ENCODE results near the gene CCDC93. TPM values are rescaled to one million over a fixed set of nuclear protein-coding genes. Genes with fewer than 3 reads are reported as not detected.
"Not testable (repeated sequence)": the region's sequence is repeated elsewhere in the genome, so short reads cannot be mapped to it uniquely, and the experiment has no call there.

CCDC93 gene
- total RNA-seq, 2 donors from 2014 or later = 11.0 to 21.7 TPM

DNA sequence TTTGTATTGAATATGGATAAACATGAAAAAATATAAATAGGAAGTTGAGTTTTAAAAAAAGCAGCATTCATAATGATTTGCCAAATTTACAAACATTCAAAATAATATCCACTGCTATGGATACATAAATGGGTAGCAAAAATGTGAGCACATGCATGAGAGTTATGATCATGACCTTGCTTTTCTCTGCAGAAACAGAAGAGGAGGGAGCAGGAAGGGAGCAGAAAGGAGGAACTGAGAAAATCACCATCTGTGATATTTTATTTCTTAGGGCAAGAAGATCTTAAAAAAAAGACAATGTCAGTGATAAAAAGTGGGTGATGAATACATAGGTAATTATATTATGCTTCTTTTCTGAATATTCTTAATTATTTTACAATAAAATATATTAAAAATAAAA lies 17.7 kb upstream of the CCDC93 start:
- no peaks in the 10 kb centered on the region for H3K4me1 ChIP-seq (ENCODE audit: control insufficient read depth in 1 of 2, low read depth in 2 of 2)
- H3K9me3 ChIP-seq = peaks cover 10% of the 10 kb centered on the region
- H3K4me3 ChIP-seq = no peak overlapping the region
- H3K27ac ChIP-seq = no peak overlapping the region
- TF ChIP-seq, protein P1, sequence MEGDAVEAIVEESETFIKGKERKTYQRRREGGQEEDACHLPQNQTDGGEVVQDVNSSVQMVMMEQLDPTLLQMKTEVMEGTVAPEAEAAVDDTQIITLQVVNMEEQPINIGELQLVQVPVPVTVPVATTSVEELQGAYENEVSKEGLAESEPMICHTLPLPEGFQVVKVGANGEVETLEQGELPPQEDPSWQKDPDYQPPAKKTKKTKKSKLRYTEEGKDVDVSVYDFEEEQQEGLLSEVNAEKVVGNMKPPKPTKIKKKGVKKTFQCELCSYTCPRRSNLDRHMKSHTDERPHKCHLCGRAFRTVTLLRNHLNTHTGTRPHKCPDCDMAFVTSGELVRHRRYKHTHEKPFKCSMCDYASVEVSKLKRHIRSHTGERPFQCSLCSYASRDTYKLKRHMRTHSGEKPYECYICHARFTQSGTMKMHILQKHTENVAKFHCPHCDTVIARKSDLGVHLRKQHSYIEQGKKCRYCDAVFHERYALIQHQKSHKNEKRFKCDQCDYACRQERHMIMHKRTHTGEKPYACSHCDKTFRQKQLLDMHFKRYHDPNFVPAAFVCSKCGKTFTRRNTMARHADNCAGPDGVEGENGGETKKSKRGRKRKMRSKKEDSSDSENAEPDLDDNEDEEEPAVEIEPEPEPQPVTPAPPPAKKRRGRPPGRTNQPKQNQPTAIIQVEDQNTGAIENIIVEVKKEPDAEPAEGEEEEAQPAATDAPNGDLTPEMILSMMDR (IDR thresholded peaks at IDR 0.05) = no peak
- H3K27me3 ChIP-seq (replicated peaks; ENCODE audit: insufficient read depth) = no peaks in the 10 kb centered on the region
- DNase-seq (ENCODE audit: low spot score) = no peak
- no peak for ATAC-seq (ENCODE audit: insufficient number of reproducible peaks, low FRiP score, low read depth)
- H3K36me3 ChIP-seq = no peaks in the 10 kb centered on the region

DNA sequence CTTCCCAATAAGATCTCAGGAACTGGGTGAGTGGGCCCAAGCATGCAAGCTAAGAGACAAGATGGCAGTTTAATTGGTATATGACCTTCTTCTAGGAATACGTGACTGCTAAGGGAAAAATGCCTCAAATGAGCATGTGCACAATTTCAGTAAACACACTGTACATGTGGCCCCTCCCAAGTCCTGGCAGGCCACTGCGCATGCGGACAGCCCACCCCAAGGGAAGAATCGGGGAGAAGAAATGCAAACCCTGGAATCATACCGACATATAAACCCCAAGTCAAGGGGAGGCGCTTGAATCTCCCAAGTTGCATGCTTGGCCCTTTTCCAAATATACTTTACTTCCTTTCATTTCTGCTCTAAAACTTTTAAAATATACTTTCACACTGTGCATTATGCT lies 15.2 kb upstream of the CCDC93 start:
- H3K9me3 ChIP-seq = no peaks in the 10 kb centered on the region
- ATAC-seq (ENCODE audit: insufficient number of reproducible peaks, low FRiP score, low read depth) (no peak), DNase-seq (ENCODE audit: low spot score) (no peak)
- TF ChIP-seq, protein P1 (IDR thresholded peaks at IDR 0.05) = no peak
- H3K4me1 ChIP-seq (ENCODE audit: control insufficient read depth in 1 of 2, low read depth in 2 of 2) = no peaks in the 10 kb centered on the region
- no peaks in the 10 kb centered on the region for H3K36me3 ChIP-seq
- no peak overlapping the region for H3K4me3 ChIP-seq
- no peaks in the 10 kb centered on the region for H3K27me3 ChIP-seq (replicated peaks; ENCODE audit: insufficient read depth)
- no peak overlapping the region for H3K27ac ChIP-seq

- Histone ChIP-seq H3K4me3 (no peak overlapping the region), H3K4me1 (ENCODE audit: control insufficient read depth in 1 of 2, low read depth in 2 of 2) (no peaks in the 10 kb centered on the region), H3K36me3 (no peaks in the 10 kb centered on the region), H3K9me3 (no peaks in the 10 kb centered on the region), H3K27me3 (replicated peaks; ENCODE audit: insufficient read depth) (no peaks in the 10 kb centered on the region), H3K27ac (no peak overlapping the region)
- ATAC-seq (ENCODE audit: insufficient number of reproducible peaks, low FRiP score, low read depth) = no peak
- no peak for DNase-seq (ENCODE audit: low spot score)
- TF ChIP-seq, protein P1 (IDR thresholded peaks at IDR 0.05) = no peak
Measured at GRCh38 chr2:118021356-118021755, 7.5 kb upstream of the CCDC93 start.

GRCh38 chr2:118019821-118020220 lies 6.0 kb upstream of the CCDC93 start:
- Histone ChIP-seq H3K27me3 (replicated peaks; ENCODE audit: insufficient read depth) (no peaks in the 10 kb centered on the region), H3K27ac (no peak overlapping the region), H3K36me3 (no peaks in the 10 kb centered on the region), H3K4me3 (no peak overlapping the region), H3K9me3 (no peaks in the 10 kb centered on the region), H3K4me1 (ENCODE audit: control insufficient read depth in 1 of 2, low read depth in 2 of 2) (no peaks in the 10 kb centered on the region)
- ATAC-seq (ENCODE audit: insufficient number of reproducible peaks, low FRiP score, low read depth) = no peak
- no peak for DNase-seq (ENCODE audit: low spot score)
- TF ChIP-seq, protein P1 (IDR thresholded peaks at IDR 0.05) = no peak

GRCh38 chr2:118016911-118017310 lies 3.0 kb upstream of the CCDC93 start:
- DNase-seq (ENCODE audit: low spot score) (no peak), ATAC-seq (ENCODE audit: insufficient number of reproducible peaks, low FRiP score, low read depth) (no peak)
- no peaks in the 10 kb centered on the region for H3K36me3 ChIP-seq
- no peak overlapping the region for H3K27ac ChIP-seq
- TF ChIP-seq, protein P1 (IDR thresholded peaks at IDR 0.05) = no peak
- no peak overlapping the region for H3K4me3 ChIP-seq
- no peaks in the 10 kb centered on the region for H3K9me3 ChIP-seq
- H3K4me1 ChIP-seq (ENCODE audit: control insufficient read depth in 1 of 2, low read depth in 2 of 2) = peaks cover 5 to 11% of the 10 kb centered on the region in 2 donors
- no peaks in the 10 kb centered on the region for H3K27me3 ChIP-seq (replicated peaks; ENCODE audit: insufficient read depth)

- H3K27me3 ChIP-seq (replicated peaks; ENCODE audit: insufficient read depth); H3K27ac ChIP-seq; ATAC-seq (ENCODE audit: insufficient number of reproducible peaks, low FRiP score, low read depth); H3K9me3 ChIP-seq; DNase-seq (ENCODE audit: low spot score); H3K4me3 ChIP-seq; H3K36me3 ChIP-seq: not testable (repeated sequence)
- peaks cover 5 to 18% of the 10 kb centered on the region in 2 donors for H3K4me1 ChIP-seq (ENCODE audit: control insufficient read depth in 1 of 2, low read depth in 2 of 2)
Measured at GRCh38 chr2:118015761-118016160, 1.9 kb upstream of the CCDC93 start.
